HEK293 (cell line): ENCODE results near the gene GSK3B.

Experiments
- TF ChIP-seq, protein P1 (sequence below): IDR thresholded peaks from 2 replicates; pipeline ENCODE4 v1.6.1; 2011; ENCODE audit warnings: mild to moderate bottlenecking, low read depth, low read length, borderline replicate concordance
- TF ChIP-seq, protein P2 (sequence below): fragments of 450-650 bp; formaldehyde crosslinking; IDR thresholded peaks from 2 replicates; pipeline ENCODE4 v1.5.1; 2016; ENCODE audit warnings: missing biosample characterization, missing genetic modification characterization

DNA sequence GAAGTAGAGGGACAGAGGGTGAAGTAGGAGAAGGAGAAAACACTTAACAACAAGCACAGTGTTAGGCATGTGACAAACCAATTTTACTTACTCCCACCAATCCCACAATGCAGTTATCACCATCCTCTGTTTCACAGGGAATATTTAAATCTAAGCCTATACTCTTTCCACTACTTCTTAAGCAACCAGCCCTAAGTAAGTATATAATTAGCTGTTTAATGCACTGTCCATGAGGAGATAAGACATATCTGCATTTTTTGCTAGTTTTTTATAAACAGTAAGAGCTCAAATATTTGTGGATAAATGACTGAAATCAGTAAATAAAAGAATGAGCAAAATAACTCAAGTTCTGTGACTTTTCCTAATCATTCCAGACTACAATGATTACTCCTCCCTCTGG is 62.7 kb downstream of the GSK3B start:
- TF ChIP-seq, protein P1, sequence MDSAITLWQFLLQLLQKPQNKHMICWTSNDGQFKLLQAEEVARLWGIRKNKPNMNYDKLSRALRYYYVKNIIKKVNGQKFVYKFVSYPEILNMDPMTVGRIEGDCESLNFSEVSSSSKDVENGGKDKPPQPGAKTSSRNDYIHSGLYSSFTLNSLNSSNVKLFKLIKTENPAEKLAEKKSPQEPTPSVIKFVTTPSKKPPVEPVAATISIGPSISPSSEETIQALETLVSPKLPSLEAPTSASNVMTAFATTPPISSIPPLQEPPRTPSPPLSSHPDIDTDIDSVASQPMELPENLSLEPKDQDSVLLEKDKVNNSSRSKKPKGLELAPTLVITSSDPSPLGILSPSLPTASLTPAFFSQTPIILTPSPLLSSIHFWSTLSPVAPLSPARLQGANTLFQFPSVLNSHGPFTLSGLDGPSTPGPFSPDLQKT: no peak
- TF ChIP-seq, protein P2, sequence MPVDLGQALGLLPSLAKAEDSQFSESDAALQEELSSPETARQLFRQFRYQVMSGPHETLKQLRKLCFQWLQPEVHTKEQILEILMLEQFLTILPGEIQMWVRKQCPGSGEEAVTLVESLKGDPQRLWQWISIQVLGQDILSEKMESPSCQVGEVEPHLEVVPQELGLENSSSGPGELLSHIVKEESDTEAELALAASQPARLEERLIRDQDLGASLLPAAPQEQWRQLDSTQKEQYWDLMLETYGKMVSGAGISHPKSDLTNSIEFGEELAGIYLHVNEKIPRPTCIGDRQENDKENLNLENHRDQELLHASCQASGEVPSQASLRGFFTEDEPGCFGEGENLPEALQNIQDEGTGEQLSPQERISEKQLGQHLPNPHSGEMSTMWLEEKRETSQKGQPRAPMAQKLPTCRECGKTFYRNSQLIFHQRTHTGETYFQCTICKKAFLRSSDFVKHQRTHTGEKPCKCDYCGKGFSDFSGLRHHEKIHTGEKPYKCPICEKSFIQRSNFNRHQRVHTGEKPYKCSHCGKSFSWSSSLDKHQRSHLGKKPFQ: no peak
